Measurements from ENCODE around the gene PIWIL1. TPM values are rescaled to one million over a fixed set of nuclear protein-coding genes. Genes with fewer than 3 reads are reported as not detected.

PIWIL1 gene
- total RNA-seq, 1 experiment from 2014 or later: not detected

GRCh38 chr12:130347588-130347987, 9.9 kb downstream of the PIWIL1 start:
- Histone ChIP-seq H3F3A (ENCODE audit: insufficient read depth, low read depth) (no peaks in the 10 kb centered on the region), H3K4me2 (no peak overlapping the region), H3K9me3 (ENCODE audit: insufficient read depth, low read depth) (no peaks in the 10 kb centered on the region), H2AFZ (no peak overlapping the region), H3K9me2 (ENCODE audit: insufficient read depth) (no peaks in the 10 kb centered on the region), H3K79me2 (ENCODE audit: low read depth) (no peaks in the 10 kb centered on the region), H3K4me3 (no peak overlapping the region), H4K20me1 (ENCODE audit: insufficient read depth) (no peaks in the 10 kb centered on the region), H3K36me3 (ENCODE audit: low read depth) (no peaks in the 10 kb centered on the region), H3K27ac (no peak overlapping the region), H3K4me1 (replicated peaks; ENCODE audit: insufficient read depth) (no peaks in the 10 kb centered on the region), H3K27me3 (ENCODE audit: insufficient read depth, low read depth) (peaks cover 40% of the 10 kb centered on the region; the same call in 1 of the 2 replicates)
- BruUV-seq (replicated peaks): no TSS peak
- intact Hi-C loops (cut with micrococcal nuclease; ENCODE audit: unreplicated experiment): no loop called here
- no peak for DNase-seq
- ChIA-PET POLR2A (ENCODE audit: unreplicated experiment) (no interaction called here), CTCF (no interaction called here)
- TF ChIP-seq EZH2 (IDR thresholded peaks at IDR 0.05; ENCODE audit: low read depth): no peak
- TF ChIP-seq CTCF (conservative IDR thresholded peaks at IDR 0.05): no peak

- H3K9me2 ChIP-seq (ENCODE audit: insufficient read depth): no peaks in the 10 kb centered on the region
- H3F3A ChIP-seq (ENCODE audit: insufficient read depth, low read depth): no peaks in the 10 kb centered on the region
- no peak overlapping the region for H3K4me2 ChIP-seq
- no peaks in the 10 kb centered on the region for H3K79me2 ChIP-seq (ENCODE audit: low read depth)
- TF ChIP-seq CTCF (conservative IDR thresholded peaks at IDR 0.05) (no peak), EZH2 (IDR thresholded peaks at IDR 0.05; ENCODE audit: low read depth) (no peak)
- ChIA-PET POLR2A (ENCODE audit: unreplicated experiment) (no interaction called here), CTCF (no interaction called here)
- DNase-seq: no peak
- no peaks in the 10 kb centered on the region for H3K36me3 ChIP-seq (ENCODE audit: low read depth)
- H3K27ac ChIP-seq: no peak overlapping the region
- H3K9me3 ChIP-seq (ENCODE audit: insufficient read depth, low read depth): no peaks in the 10 kb centered on the region
- peaks cover 64% of the 10 kb centered on the region for H3K27me3 ChIP-seq (ENCODE audit: insufficient read depth, low read depth)
- no TSS peak for BruUV-seq (replicated peaks)
- intact Hi-C loops (cut with micrococcal nuclease; ENCODE audit: unreplicated experiment): no loop called here
- H2AFZ ChIP-seq: no peak overlapping the region
- no peaks in the 10 kb centered on the region for H3K4me1 ChIP-seq (replicated peaks; ENCODE audit: insufficient read depth)
- no peak overlapping the region for H3K4me3 ChIP-seq
- no peaks in the 10 kb centered on the region for H4K20me1 ChIP-seq (ENCODE audit: insufficient read depth)
Observed at GRCh38 chr12:130350715-130351114, 13.0 kb downstream of the PIWIL1 start.

GRCh38 chr12:130351326-130351725, 13.6 kb downstream of the PIWIL1 start:
- Histone ChIP-seq H3K36me3 (ENCODE audit: low read depth) (no peaks in the 10 kb centered on the region), H3K79me2 (ENCODE audit: low read depth) (no peaks in the 10 kb centered on the region), H3K4me1 (replicated peaks; ENCODE audit: insufficient read depth) (no peaks in the 10 kb centered on the region), H4K20me1 (ENCODE audit: insufficient read depth) (no peaks in the 10 kb centered on the region), H3K9me3 (ENCODE audit: insufficient read depth, low read depth) (no peaks in the 10 kb centered on the region), H3K9me2 (ENCODE audit: insufficient read depth) (no peaks in the 10 kb centered on the region), H3F3A (ENCODE audit: insufficient read depth, low read depth) (no peaks in the 10 kb centered on the region), H3K27ac (no peak overlapping the region), H3K4me2 (no peak overlapping the region), H2AFZ (no peak overlapping the region), H3K4me3 (no peak overlapping the region), H3K27me3 (ENCODE audit: insufficient read depth, low read depth) (peaks cover 67% of the 10 kb centered on the region)
- ChIA-PET CTCF (no interaction called here), POLR2A (ENCODE audit: unreplicated experiment) (interaction anchor here (0.6 kb wide), 1 partner anchor 742 kb away, joined by 3 read pairs; no protein-coding TSS in a partner anchor)
- intact Hi-C loops (cut with micrococcal nuclease; ENCODE audit: unreplicated experiment): no loop called here
- no peak for DNase-seq
- BruUV-seq (replicated peaks): no TSS peak
- no peak for TF ChIP-seq CTCF (conservative IDR thresholded peaks at IDR 0.05)
